HepG2 (cell line): ENCODE measurements around the gene FKBP1A. TPM values are rescaled to one million over a fixed set of nuclear protein-coding genes. Genes with fewer than 3 reads are reported as not detected.

Experiments used
- ATAC-seq: fragments of 200-7000 bp; cut with Tn5 transposase; 3 replicates; pipeline ENCODE4 v1.9.1; 2020; ENCODE audit warnings: mild to moderate bottlenecking, moderate library complexity
- BruUV-seq: library from RNA; stranded (reverse); fragments of 400-500 nt; replicated peaks from 2 replicates; lab custom pipeline; 2021; lab: Mats Ljungman, UMichigan
- CTCF ChIA-PET: fragments of 300-600 bp; formaldehyde crosslinking; extraction: SDS; loops from one replicate; lab custom pipeline; 2021; ENCODE audit warnings: low total read pairs, inconsistent platforms, low intra/inter-chr PET ratio; lab: Yijun Ruan, JAX
- POLR2A ChIA-PET: fragments of 350-600 bp; sonication (Branson Sonifier 250); formaldehyde crosslinking; loops from one replicate; lab custom pipeline; 2020; ENCODE audit warnings: antibody characterized with exemption, inconsistent platforms; lab: Yijun Ruan, JAX
- DNase-seq: peaks from one replicate; pipeline ENCODE4 v3.0.0-alpha.2; 2015; ENCODE audit warnings: low spot score
- FAIRE-seq: peaks from 3 replicates; lab custom pipeline; 2011; peaks lifted over from hg19 to GRCh38; lab: Jason Lieb, UNC
- H2AFZ ChIP-seq: one replicate; pipeline ENCODE4 v1.6.1; 2011; ENCODE audit warnings: low read length, inconsistent platforms
- H3K27ac ChIP-seq: fragments of 300-600 bp; 3 replicates; pipeline ENCODE4 v1.8.0; 2011; ENCODE audit warnings: mixed run types, mild to moderate bottlenecking, mixed read lengths, low read length, inconsistent platforms; ENCODE audit not compliant: insufficient read depth; ENCODE audit errors: extremely low read length
- H3K27me3 ChIP-seq, 2 experiments: fragments of 200-600 bp in 1 of 2; 2 replicates in 1 of 2; 3 replicates in 1 of 2; pipeline versions ENCODE4 v1.6.0 to v1.8.0; 2011; ENCODE audit warnings: low read length in 2 of 2, mild to moderate bottlenecking in 2 of 2, moderate library complexity in 2 of 2, inconsistent platforms in 1 of 2; ENCODE audit not compliant: insufficient read depth in 2 of 2, control insufficient read depth in 1 of 2
- H3K36me3 ChIP-seq, 2 experiments: fragments of 200-600 bp in 1 of 2; replicated peaks in 1 of 2; 2 replicates in 1 of 2; 3 replicates in 1 of 2; pipeline versions ENCODE4 v1.5.1 to v1.8.0; 2011; ENCODE audit warnings: low read length in 2 of 2, inconsistent platforms in 1 of 2; ENCODE audit not compliant: insufficient read depth in 2 of 2, control insufficient read depth in 1 of 2
- H3K4me1 ChIP-seq: 2 replicates; pipeline ENCODE4 v1.5.1; 2012; ENCODE audit warnings: low read length, inconsistent platforms; ENCODE audit not compliant: insufficient read depth
- H3K4me2 ChIP-seq: 2 replicates; pipeline ENCODE4 v1.6.0; 2011; ENCODE audit warnings: low read depth, low read length, inconsistent platforms
- H3K4me3 ChIP-seq, 3 experiments: fragments of 200-600 bp in 1 of 3; sonication (generic), shearing (Covaris generic) in 1 of 3; replicated peaks in 1 of 3; 2 replicates each; pipeline ENCODE4 v1.5.1; 2011 to 2016; ENCODE audit warnings: low read length in 3 of 3, inconsistent platforms in 2 of 3, low read depth in 2 of 3, mild to moderate bottlenecking in 2 of 3, control low read depth in 1 of 3, mixed read lengths in 1 of 3; ENCODE audit not compliant: insufficient read depth in 1 of 3
- H3K79me2 ChIP-seq: one replicate; pipeline ENCODE4 v1.6.1; 2011; ENCODE audit warnings: low read length, inconsistent platforms; ENCODE audit not compliant: insufficient read depth
- H3K9ac ChIP-seq: 2 replicates; pipeline ENCODE4 v1.6.0; 2011; ENCODE audit warnings: mild to moderate bottlenecking, low read depth, low read length, inconsistent platforms; ENCODE audit not compliant: insufficient read depth
- H3K9me3 ChIP-seq: 2 replicates; pipeline ENCODE4 v1.5.1; 2012; ENCODE audit warnings: mild to moderate bottlenecking, low read length
- H4K20me1 ChIP-seq: 2 replicates; pipeline ENCODE4 v1.6.0; 2011; ENCODE audit warnings: inconsistent platforms, mild to moderate bottlenecking, low read length, moderate library complexity; ENCODE audit not compliant: insufficient read depth
- ARID3A ChIP-seq: IDR thresholded peaks from 2 replicates; pipeline ENCODE4 v1.6.1; 2012; ENCODE audit warnings: low read depth, low read length, improper control_type of control experiment
- DDIT3 ChIP-seq: sonication (generic); formaldehyde crosslinking; IDR thresholded peaks from 2 replicates; pipeline ENCODE4 v1.4.0; 2020; ENCODE audit warnings: mild to moderate bottlenecking, missing genetic modification reagents
- DPF2 ChIP-seq: sonication (generic); formaldehyde crosslinking; IDR thresholded peaks from 2 replicates; pipeline ENCODE4 v1.4.0; 2020; ENCODE audit warnings: mild to moderate bottlenecking, low read depth, missing genetic modification reagents, borderline replicate concordance
- KDM1A ChIP-seq: IDR thresholded peaks from 2 replicates; pipeline ENCODE4 v1.6.1; 2016; ENCODE audit warnings: missing compliant biosample characterization
- NFKB2 ChIP-seq: sonication (generic); formaldehyde crosslinking; IDR thresholded peaks from 2 replicates; pipeline ENCODE4 v1.4.0; 2020; ENCODE audit warnings: missing genetic modification reagents, borderline replicate concordance
- PHB2 ChIP-seq: fragments of 450-650 bp; IDR thresholded peaks from 2 replicates; pipeline ENCODE4 v1.6.1; 2018; ENCODE audit not compliant: partially characterized antibody
- TBX2 ChIP-seq: sonication (generic); formaldehyde crosslinking; IDR thresholded peaks from 2 replicates; pipeline ENCODE4 v1.5.0; 2020; ENCODE audit warnings: missing genetic modification reagents, mild to moderate bottlenecking, borderline replicate concordance
- ZEB1 ChIP-seq: IDR thresholded peaks from 2 replicates; pipeline ENCODE4 v1.6.1; 2012; ENCODE audit warnings: mild to moderate bottlenecking, low read depth, inconsistent platforms; ENCODE audit not compliant: insufficient replicate concordance
- ZXDC ChIP-seq: sonication (generic); formaldehyde crosslinking; IDR thresholded peaks from 2 replicates; pipeline ENCODE4 v1.5.0; 2020; ENCODE audit warnings: mild to moderate bottlenecking, missing genetic modification reagents
- WGBS: methylation state at CpG from one replicate; pipeline ENCODE4 v1.1.6; 2017; ENCODE audit warnings: low lambda C conversion rate; 5-methylcytosine and 5-hydroxymethylcytosine counted together
- in situ Hi-C: cut with HindIII; loops from 2 replicates; pipeline ENCODE4 v1.10.0; 2017; ENCODE audit warnings: low pct_unique_long_range_greater_than_20kb; ENCODE audit not compliant: extremely low pct_ligation_motif_present
- intact Hi-C: fragments of 100-400 bp; cut with micrococcal nuclease; formaldehyde crosslinking; loops from one replicate; pipeline ENCODE4 v1.10.0; 2022; ENCODE audit not compliant: unreplicated experiment
- polyA plus RNA-seq, 8 experiments: library from polyadenylated mRNA; depleted of rRNA in 3 of 8; stranded (reverse) in 7 of 8; unstranded in 1 of 8; fragments of >200 nt; fragmentation: Illumina TruSeq in 4 of 8; extraction: Trizol in 4 of 8; gene quantifications; 2 replicates each; pipeline versions ENCODE4 v1.2.1 to v1.2.3, GENCODE V29; 2011 to 2016; ENCODE audit warnings: low read depth in 4 of 8, missing spikeins in 1 of 8, mixed read lengths in 1 of 8; ENCODE audit not compliant: insufficient read depth in 1 of 8
- total RNA-seq, 5 experiments: library from RNA; depleted of rRNA; stranded (reverse); fragments of >200 nt; fragmentation: Illumina TruSeq; extraction: Trizol; gene quantifications; 2 replicates each; pipeline ENCODE4 v1.2.3, GENCODE V29; 2016; ENCODE audit warnings: low read depth in 1 of 5

The FKBP1A gene
- total and polyA plus RNA-seq, 2 of the 13 experiments (the other 11 are each of a cell fraction or from before 2014, with no cell fraction given): 119 to 468 TPM

DNA sequence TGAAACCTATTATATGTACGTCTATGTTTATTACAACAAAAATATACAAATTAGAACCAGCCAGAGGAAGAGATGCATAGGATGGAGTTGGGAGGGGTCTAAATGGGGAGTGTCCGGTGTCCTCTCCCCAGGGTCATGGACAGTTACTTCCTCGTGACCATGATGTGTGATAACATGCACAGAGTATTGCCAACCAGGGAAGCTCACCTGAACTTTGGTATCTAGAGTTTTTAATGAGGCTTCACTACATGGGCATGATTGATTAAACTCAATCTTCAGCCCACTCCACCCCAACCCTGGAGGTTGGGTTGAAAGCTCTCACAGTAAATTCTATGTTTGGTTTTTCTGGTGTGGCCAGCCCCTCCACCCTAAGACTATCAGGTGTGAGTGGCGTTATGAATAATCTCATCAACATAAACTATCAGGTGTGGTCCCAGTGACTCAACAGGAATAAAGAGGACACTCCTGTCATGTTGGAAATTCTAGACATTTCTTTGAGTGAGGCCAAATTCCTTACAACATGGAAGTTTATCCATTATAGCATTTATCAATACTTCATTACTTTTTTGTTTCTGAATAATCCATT lies 36.4 kb upstream of the FKBP1A start:
- Histone ChIP-seq H3K9ac (no peak overlapping the region), H4K20me1 (no peaks in the 10 kb centered on the region), H3K36me3 (no peaks in the 10 kb centered on the region), H2AFZ (no peak overlapping the region), H3K4me1 (peaks cover 1% of the 10 kb centered on the region), H3K9me3 (no peaks in the 10 kb centered on the region), H3K4me3 (no peak overlapping the region), H3K27me3 (no peaks in the 10 kb centered on the region), H3K79me2 (no peaks in the 10 kb centered on the region), H3K4me2 (no peak overlapping the region), H3K27ac (no peak overlapping the region)
- no peak for FAIRE-seq
- no peak for DNase-seq
- ChIA-PET CTCF (no interaction called here), POLR2A (no interaction called here)
- no peak for ATAC-seq
- intact Hi-C loops: no loop called here
- no peak for TF ChIP-seq ARID3A
- in situ Hi-C loops: no loop called here
- 3% methylated on average over 4 of the region's 4 CpGs for WGBS
- BruUV-seq: no TSS peak

- Histone ChIP-seq H3K36me3 (no peaks in the 10 kb centered on the region), H3K9me3 (no peaks in the 10 kb centered on the region), H3K9ac (no peak overlapping the region), H3K4me3 (no peak overlapping the region), H3K79me2 (no peaks in the 10 kb centered on the region), H3K27ac (no peak overlapping the region), H4K20me1 (no peaks in the 10 kb centered on the region), H3K27me3 (no peaks in the 10 kb centered on the region), H3K4me1 (peaks cover 12% of the 10 kb centered on the region)
- BruUV-seq: no TSS peak
- in situ Hi-C loops: no loop called here
- peak; percentile 56 for ATAC-seq
- ChIA-PET POLR2A (no interaction called here), CTCF (no interaction called here)
- no peak for FAIRE-seq
- peak; percentile 25 for DNase-seq
- intact Hi-C loops: no loop called here
- TF ChIP-seq PHB2: no peak
- TF ChIP-seq TBX2 (CRISPR knock-in tag): no peak
- no peak for TF ChIP-seq ZEB1
- TF ChIP-seq NFKB2 (CRISPR knock-in tag): no peak
- no peak for TF ChIP-seq DDIT3
- no peak for TF ChIP-seq DPF2
- TF ChIP-seq KDM1A (CRISPR knock-in tag): no peak
- no peak for TF ChIP-seq ZXDC (CRISPR knock-in tag)
- TF ChIP-seq, all 625 proteins: peak for 0
- H2AFZ ChIP-seq: no peak overlapping the region
- WGBS: 35% methylated on average over 3 of the region's 3 CpGs
- no peak overlapping the region for H3K4me2 ChIP-seq
Observed at GRCh38 chr20:1427457-1428054, 34.7 kb upstream of the FKBP1A start.
